MM.1S (cell line): ENCODE measurements around the gene TPM4.

ENCODE experiments used
- EZH2 ChIP-seq: fragments of 300-600 bp; sonication (generic); optimal IDR thresholded peaks from 2 replicates; pipeline ENCODE3; 2017; ENCODE audit warnings: low read depth, mild to moderate bottlenecking, antibody characterized with exemption, low read length, mixed read lengths
- EZH2phosphoT487 ChIP-seq: fragments of 300-600 bp; sonication (generic); IDR thresholded peaks from 2 replicates; pipeline ENCODE4 v1.6.1; 2018; ENCODE audit warnings: antibody characterized with exemption, low read length
- TF ChIP-seq, protein P1 (sequence below): fragments of 300-600 bp; sonication (generic); IDR thresholded peaks from 2 replicates; pipeline ENCODE4 v1.5.1; 2016; ENCODE audit warnings: antibody characterized with exemption, low read length, mixed read lengths

DNA sequence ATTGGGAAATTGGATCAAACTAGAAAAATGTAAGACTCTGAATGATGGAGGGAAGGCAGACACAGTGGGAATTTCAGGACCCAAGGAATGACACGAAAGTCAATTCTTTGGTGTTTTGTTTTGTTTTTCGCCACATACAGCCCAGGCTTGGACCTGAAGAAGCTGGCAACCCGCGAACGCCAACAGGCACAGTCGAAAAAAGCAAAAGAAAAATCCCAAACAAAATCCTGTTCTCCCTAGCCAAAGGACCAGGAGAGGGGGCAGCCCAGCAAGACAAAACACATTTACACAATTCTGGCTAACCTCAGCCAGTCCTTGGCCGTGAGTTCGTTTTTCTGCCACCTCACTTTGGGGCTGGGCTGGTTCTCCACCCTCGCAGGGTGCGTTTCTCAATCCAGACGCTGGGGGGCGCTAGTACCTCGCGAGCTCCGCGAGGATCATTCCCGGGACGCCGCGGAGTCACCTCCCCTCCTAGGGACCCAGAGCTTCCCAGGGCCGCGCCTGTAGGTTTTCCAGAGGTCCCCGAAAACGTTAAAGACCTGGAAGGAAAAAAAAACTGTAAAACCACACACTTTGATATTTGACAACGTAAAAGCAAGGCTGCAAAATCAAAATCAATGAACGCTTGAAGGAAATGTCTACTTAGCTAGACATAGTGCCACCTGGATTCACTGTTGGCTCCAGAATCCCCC, 34.9 kb upstream of the TPM4 start:
- TF ChIP-seq, protein P1, sequence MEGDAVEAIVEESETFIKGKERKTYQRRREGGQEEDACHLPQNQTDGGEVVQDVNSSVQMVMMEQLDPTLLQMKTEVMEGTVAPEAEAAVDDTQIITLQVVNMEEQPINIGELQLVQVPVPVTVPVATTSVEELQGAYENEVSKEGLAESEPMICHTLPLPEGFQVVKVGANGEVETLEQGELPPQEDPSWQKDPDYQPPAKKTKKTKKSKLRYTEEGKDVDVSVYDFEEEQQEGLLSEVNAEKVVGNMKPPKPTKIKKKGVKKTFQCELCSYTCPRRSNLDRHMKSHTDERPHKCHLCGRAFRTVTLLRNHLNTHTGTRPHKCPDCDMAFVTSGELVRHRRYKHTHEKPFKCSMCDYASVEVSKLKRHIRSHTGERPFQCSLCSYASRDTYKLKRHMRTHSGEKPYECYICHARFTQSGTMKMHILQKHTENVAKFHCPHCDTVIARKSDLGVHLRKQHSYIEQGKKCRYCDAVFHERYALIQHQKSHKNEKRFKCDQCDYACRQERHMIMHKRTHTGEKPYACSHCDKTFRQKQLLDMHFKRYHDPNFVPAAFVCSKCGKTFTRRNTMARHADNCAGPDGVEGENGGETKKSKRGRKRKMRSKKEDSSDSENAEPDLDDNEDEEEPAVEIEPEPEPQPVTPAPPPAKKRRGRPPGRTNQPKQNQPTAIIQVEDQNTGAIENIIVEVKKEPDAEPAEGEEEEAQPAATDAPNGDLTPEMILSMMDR: peak; percentile 98
- TF ChIP-seq EZH2 (no peak), EZH2phosphoT487 (no peak)
